H1 (cell line): ENCODE measurements around the gene HOXA6.

ENCODE experiments used
- ATF3 ChIP-seq: IDR thresholded peaks from 2 replicates; pipeline ENCODE4 v1.6.1; 2011; ENCODE audit warnings: low read depth, mild to moderate bottlenecking, low read length; ENCODE audit not compliant: insufficient read depth
- CBX5 ChIP-seq: fragments of 300-800, 300-1000 bp; sonication (generic); IDR thresholded peaks from 2 replicates; pipeline ENCODE4 v1.7.1; 2016; ENCODE audit warnings: antibody characterized with exemption, low read length, low read depth
- FOSL1 ChIP-seq: IDR thresholded peaks from 2 replicates; pipeline ENCODE4 v1.6.1; 2011; ENCODE audit warnings: mild to moderate bottlenecking, low read depth, low read length, moderate library complexity; ENCODE audit not compliant: insufficient read depth
- GTF2F1 ChIP-seq: IDR thresholded peaks from 2 replicates; pipeline ENCODE4 v1.6.1; 2012; ENCODE audit warnings: low read depth, low read length, improper control_type of control experiment, borderline replicate concordance
- POLR2A ChIP-seq, 2 experiments: IDR thresholded peaks; 1 replicate in 1 of 2; 2 replicates in 1 of 2; pipeline ENCODE4 v1.6.1; 2011; ENCODE audit warnings: low read depth in 2 of 2, low read length in 2 of 2, mild to moderate bottlenecking in 2 of 2; ENCODE audit errors: control extremely low read depth in 1 of 2
- POLR2AphosphoS5 ChIP-seq: IDR thresholded peaks from 2 replicates; pipeline ENCODE4 v1.6.1; 2011; ENCODE audit warnings: low read depth, low read length
- SRF ChIP-seq: IDR thresholded peaks from 2 replicates; pipeline ENCODE4 v1.6.1; 2011; ENCODE audit warnings: mild to moderate bottlenecking, low read depth, low read length, moderate library complexity
- TF ChIP-seq, protein P1 (sequence below), 3 experiments: IDR thresholded peaks; 1 replicate in 2 of 3; 2 replicates in 1 of 3; pipeline versions ENCODE4 v1.5.1 to v1.6.1; 2011; ENCODE audit warnings: low read length in 3 of 3, mild to moderate bottlenecking in 3 of 3, inconsistent platforms in 2 of 3, low read depth in 1 of 3, moderate library complexity in 1 of 3; ENCODE audit not compliant: insufficient read depth in 1 of 3; ENCODE audit errors: control extremely low read depth in 1 of 3

DNA sequence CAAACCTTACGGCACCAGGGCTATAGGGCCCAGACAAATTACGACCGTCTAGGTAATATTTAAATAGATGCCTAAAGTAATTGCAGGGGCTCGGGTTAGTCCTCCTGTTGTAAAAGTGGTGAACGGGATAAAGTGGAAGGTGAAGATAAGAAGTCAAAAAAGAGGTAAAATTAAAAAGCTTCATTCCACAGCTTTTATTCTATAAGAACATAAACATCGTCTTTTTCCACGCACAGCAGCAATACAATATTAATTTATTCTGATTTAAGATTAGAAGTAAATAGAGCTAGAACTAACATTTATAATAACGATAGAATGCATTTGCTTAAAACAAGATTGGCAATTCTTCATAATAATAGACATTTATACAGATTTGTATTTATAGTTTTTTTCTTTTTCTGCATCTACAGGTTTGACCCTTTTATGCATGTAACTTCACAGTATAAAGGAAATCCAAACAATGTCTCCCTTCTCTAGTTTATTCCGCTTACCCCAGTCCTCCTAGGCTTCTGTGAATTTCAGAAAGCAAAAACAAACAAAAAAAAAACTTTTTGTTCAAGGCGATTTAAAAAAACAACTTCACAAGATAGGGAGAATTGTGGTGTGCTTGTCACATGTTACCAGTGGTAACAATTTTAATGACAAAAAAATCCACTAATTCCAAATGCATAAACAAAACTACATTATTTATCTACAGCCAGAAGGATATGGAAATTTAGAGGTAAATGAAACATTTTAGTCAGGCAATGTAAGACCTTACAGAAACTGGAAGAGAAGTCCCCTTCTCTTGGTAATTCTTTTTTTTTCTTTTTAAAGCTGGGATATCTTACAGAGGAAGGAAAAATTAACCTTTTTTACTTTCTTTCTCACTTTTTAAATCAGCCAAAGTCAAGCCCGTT is 23.1 kb upstream of the HOXA6 start:
- TF ChIP-seq, protein P1, sequence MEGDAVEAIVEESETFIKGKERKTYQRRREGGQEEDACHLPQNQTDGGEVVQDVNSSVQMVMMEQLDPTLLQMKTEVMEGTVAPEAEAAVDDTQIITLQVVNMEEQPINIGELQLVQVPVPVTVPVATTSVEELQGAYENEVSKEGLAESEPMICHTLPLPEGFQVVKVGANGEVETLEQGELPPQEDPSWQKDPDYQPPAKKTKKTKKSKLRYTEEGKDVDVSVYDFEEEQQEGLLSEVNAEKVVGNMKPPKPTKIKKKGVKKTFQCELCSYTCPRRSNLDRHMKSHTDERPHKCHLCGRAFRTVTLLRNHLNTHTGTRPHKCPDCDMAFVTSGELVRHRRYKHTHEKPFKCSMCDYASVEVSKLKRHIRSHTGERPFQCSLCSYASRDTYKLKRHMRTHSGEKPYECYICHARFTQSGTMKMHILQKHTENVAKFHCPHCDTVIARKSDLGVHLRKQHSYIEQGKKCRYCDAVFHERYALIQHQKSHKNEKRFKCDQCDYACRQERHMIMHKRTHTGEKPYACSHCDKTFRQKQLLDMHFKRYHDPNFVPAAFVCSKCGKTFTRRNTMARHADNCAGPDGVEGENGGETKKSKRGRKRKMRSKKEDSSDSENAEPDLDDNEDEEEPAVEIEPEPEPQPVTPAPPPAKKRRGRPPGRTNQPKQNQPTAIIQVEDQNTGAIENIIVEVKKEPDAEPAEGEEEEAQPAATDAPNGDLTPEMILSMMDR (IDR thresholded peaks at IDR 0.05; ENCODE audit: control extremely low read depth in 1 of 3, insufficient read depth in 1 of 3, low read depth in 1 of 3, low read length in 3 of 3) = no peak
- no peak for TF ChIP-seq POLR2AphosphoS5
- no peak for TF ChIP-seq POLR2A (IDR thresholded peaks at IDR 0.05; ENCODE audit: control extremely low read depth in 1 of 2, low read depth in 2 of 2, low read length in 2 of 2)
- no peak for TF ChIP-seq SRF
- no peak for TF ChIP-seq CBX5
- no peak for TF ChIP-seq FOSL1
- TF ChIP-seq ATF3 = no peak
- no peak for TF ChIP-seq GTF2F1
